Activated CD4-positive, alpha-beta T cell treated with anti-CD3 and anti-CD28 coated beads, Interleukin-2, amount 50 U/mL, for 4 hours (primary cell): ENCODE results near the gene OR2H1.
"Not testable (repeated sequence)": the region's sequence is repeated elsewhere in the genome, so short reads cannot be mapped to it uniquely, and the experiment has no call there.

ENCODE experiments used
- DNase-seq, 2 experiments: peaks; one replicate each; pipeline ENCODE4 v3.0.0-alpha.2; 2020

OR2H1 gene

DNA sequence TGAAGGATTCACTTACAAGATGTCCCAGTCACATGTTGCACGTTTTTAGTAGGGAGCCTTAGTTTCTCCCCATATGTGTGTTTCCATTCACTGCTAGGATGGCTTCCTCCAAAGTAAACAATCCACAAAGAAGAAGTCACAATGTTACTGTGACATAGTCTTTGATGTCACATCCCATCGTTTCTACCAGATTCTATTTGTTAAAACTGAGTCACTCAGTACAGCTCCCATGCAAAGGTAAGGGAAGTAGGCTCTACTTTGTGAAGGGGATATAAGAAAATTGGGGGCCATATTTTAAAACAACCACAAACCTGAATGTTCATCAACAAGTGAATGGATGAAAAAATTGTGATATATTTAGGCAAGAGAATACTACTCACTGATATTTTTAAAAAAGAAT, at the start of gene OR2H1, which contains the start of gene OR11A1:
TSS of gene OR2H1 (plus strand) at position 185 of the 400 bp plus-strand sequence. CDS start 4,615 bp downstream, outside the sequence.
TSS of gene OR11A1 (minus strand) at position 101 of the 400 bp plus-strand sequence. CDS start 29,430 bp downstream, outside the sequence.
- DNase-seq: no peak

DNA sequence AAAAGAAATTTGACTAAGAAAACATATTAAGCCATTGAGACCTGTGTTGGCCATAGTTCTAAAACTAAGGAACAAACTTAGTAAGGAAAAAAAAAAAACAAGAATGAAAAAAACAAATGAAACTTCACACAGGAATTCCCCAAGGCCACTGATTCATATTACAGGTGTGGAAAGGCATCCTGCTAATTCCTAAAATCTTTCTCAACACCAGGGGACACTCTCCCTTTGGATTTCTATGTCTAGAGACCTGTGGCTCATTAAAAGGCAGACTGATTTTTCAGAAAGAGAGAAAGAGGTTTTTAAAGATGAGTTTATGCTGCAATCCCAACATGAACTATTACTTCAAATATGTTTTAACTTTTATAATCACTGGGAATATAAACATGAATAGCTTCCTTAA, 42.4 kb upstream of the OR2H1 start, which contains the start of gene OR12D1:
TSS of gene OR12D1 (plus strand) at position 341 of the 400 bp plus-strand sequence.
- DNase-seq: no peak

DNA sequence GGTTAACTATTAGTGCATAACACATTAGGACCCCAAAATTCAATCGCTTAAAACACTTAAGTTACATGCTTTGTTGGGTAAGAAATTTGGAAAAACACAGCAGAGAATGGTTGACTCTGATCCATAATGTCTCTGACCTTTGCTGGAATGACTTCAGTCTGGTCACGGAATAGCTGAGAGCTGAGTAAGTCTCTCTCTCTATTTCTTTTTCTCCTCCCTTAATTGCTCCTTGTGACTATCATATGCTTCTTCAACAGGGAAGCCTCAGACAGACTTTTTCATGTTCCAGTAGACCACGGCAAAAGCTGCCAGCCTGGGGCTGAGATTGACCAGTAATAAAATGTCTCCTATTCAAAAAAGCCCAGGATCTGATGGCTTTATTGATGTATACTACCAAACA, 37.4 kb upstream of the OR2H1 start:
- DNase-seq: no peak

DNA sequence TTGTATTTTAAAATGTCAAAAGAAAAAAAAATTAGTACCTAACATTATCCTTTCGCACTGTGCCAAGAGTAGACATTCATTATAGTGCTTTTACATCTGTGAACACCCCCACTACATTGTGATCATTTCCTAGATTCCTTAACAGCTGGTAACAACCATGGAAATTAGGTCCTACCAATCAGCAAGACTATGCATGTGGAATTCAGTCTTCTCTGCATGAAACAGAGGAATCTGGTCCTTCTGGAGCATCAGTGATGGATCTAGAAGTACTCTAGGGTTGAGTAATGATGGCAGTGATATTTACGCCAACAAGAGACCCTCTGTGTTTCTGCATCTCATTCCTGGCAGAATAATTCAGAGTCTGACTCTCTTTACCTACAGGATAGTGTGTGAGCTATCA, 32.8 kb upstream of the OR2H1 start:
- DNase-seq: no peak

DNA sequence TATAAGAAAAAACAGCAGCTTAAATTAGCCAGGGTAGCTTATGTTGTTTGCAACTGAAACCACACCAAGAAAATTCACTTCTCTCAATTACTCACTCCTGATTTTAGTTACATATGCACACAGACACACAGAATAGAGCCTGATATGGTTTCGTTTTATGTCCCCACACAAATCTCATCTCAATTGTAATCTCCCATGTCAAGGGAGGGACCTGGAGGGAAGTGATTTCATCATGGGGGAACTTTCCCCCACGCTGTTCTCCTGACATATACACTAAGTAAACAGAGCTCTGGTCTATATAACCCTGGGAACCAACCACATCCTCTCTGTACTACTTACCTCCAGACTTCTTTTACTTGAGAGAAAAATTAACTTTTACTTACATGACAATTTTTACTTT, 32.4 kb upstream of the OR2H1 start:
- DNase-seq: no peak

DNA sequence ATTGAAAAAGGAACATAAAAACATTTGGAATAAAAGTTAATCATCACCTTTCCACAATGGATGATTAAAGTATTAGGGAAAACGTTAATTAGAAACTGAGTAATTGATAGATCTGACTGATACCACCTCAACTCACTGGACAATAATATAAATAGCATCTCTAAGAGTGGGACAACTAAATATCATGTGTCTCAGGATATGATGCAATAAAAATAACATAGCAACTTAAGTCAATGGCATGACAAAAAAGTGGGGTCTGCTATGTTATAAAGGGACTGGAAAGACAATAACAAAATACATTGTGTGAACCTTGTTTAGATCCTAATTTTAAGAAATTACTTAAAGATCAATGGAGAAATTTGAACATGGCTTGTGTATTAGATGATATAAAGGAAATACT, 31.9 kb upstream of the OR2H1 start:
- no peak for DNase-seq

DNA sequence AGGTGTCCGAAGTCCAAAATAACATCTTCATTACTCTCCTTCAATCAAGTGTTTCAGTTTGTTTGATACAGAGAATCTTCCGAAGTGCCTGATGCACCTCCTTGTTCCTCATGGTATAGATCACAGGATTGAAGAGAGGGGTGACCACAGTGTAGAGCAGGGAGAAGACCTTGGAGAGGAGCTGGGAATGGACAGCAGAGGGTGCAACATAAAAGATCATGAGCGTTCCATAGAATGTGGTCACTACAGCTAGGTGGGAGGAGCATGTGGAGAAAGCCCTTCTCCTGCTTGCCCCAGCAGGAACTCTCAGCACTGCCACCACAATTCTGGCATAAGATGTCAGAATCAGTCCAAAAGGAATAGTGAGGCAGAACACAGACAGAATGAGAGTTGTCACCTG, 30.3 kb upstream of the OR2H1 start:
- DNase-seq: no peak

DNA sequence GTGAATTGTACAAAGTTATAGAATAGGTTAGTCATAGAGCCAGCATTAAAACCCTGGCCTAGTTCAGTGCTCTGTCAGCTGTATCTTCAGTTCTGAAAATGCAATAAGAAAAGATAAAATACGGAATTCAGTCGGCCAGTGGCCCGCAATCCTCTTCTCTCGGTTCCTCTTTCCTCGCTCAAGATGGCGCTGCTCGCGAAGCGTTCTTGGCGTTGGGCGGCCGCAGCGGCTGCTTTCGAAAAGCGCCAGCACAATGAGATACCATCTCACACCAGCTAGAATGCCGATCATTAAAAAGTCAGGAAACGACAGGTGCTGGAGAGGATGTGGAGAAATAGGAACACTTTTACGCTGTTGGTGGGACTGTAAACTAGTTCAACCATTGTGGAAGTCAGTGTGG, 20.2 kb upstream of the OR2H1 start:
- DNase-seq: not testable (repeated sequence)

DNA sequence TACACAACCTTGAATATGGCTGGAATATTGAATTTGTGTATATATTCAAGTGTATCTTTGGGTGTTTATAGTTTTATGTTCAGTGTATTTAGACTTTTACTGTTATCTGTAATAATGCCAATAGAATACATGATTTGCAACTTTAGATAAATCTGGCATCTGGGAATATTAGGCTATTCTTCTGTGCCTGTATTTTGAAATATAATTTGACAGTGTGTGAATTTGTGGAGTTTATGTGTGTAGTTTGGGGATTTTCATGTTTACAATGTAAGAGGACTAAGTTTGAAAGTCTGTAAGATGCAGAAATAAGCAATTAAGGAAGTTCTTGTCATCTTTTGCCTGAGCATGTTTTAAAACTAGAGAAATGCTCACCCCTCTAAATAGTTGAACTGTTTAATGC, 17.9 kb upstream of the OR2H1 start, which contains the start of gene OR10C1:
TSS of gene OR10C1 (plus strand) at position 301 of the 400 bp plus-strand sequence. CDS start 710 bp downstream, outside the sequence.
- no peak for DNase-seq

DNA sequence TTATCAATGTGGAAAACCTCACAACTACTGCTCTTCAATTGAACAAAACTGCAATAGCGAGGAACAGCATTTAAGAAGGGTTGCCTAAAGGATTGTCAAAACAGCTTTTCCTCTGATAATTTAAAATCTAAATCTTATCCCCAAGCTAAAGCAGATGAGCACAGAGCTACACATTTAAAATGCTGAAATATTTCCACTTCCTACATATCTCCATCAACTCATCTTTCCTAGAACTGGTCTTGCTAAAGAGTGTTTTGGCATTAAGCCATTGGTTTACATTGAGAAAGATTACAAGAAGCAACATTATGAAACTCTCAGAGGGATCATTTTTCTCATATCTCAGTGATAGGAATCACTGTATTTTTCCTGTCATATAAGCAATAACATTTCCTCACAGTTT, 14.2 kb upstream of the OR2H1 start:
- no peak for DNase-seq

DNA sequence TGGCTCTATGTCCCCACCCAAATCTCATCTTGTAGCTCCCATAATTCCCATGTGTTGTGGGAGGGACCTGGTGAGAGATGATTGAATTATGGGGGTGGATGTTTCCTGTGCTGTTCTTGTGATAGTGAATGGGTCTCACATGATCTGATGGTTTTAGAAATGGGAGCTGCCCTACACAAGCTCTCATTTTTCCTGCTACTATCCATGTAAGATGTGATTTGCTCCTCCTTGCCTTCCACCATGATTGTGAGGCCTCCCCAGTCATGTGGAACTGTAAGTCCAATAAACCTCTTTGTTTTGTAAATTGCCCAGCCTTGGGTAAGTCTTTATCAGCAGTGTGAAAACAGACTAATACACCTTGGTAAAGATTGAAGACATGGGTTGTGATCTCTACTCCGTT, 12.9 kb upstream of the OR2H1 start:
- DNase-seq: not testable (repeated sequence)

DNA sequence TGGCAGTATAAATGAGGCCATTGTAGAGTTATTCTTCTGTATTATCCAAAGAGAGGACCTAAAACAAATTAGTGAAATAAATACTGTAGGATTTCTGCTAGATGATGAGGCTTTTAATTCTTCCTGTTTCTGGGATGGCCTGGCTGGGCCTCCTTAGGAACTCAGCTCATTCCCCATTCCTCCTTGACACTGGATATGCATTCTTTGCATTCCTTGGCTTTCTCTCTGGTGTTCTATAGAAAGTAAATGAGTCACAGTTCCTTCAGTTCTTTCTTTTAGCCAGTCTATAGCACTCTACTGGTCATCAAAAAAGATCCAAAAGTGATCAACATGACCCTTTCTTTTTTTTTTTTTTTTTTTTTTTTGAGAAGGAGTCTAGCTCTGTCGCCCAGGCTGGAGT, 9.3 kb upstream of the OR2H1 start:
- DNase-seq: no peak

DNA sequence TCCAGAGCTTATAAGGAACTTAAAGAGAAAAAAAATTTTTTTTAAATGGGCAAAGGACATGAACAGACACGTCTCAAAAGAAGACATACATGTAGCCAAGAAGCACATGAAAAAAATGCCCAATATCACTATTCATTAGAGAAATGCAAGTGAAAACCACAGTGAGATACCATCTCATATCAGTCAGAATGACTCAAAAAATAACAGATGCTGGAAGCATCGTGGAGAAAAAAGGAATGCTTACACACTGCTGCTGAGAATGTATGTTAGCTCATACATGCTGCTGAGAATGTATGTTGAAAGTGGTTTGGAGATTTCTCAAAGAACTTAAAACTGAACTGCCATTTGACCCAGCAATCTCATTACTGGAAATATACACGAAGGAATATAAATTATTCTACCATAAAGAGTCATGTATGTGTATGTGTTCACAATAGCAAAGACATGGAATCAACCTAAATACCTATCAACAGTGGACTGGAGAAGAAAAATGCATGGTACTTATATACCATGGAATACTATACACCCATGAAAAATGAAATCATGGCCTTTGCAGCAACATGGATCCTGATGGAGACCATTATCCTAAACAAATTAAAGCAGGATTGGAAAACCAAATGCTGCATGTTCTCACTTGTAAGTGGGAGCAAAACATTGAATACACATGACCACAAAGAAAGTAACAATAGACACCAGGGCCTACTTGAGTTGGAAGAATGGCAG, 5.3 kb upstream of the OR2H1 start:
- DNase-seq: no peak

DNA sequence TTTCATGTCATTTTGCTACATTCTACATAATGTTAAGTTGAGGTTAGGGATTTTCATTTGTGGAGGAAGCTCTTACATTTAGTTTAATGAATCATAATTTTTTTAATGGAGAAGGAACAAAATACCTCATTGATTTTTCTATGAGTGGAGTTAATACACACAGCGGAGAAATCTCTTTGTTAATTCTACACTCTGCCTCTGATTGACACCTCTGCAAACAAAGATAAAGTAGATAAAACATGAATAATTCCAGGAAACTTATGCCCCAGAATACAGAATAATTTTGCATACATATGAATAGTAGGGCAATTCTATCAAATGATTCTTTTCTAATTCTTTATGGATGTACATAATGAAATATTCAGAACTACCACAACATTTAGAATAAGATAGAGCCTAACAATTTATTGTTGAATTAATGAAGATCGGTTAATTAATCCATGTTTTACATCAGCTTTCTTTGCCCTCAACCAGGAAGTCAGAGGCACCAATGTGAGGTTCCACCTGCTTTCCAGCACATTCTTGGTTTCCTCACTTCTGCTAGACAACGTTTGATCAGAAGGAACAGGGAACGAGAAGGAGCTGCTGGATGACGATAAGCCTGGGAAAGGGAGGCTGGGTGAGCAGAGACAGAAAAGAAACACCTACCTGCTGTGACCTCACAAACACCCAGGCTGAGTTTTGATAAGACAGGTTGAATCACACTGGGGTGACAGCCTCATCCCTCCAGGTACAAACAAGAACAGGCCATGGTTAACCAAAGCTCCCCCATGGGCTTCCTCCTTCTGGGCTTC, 4.3 kb downstream of the OR2H1 start:
- no peak for DNase-seq

DNA sequence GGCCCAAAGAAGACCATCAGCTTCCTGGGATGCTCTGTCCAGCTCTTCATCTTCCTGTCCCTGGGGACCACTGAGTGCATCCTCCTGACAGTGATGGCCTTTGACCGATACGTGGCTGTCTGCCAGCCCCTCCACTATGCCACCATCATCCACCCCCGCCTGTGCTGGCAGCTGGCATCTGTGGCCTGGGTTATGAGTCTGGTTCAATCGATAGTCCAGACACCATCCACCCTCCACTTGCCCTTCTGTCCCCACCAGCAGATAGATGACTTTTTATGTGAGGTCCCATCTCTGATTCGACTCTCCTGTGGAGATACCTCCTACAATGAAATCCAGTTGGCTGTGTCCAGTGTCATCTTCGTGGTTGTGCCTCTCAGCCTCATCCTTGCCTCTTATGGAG, 5.1 kb downstream of the OR2H1 start:
- DNase-seq: no peak

DNA sequence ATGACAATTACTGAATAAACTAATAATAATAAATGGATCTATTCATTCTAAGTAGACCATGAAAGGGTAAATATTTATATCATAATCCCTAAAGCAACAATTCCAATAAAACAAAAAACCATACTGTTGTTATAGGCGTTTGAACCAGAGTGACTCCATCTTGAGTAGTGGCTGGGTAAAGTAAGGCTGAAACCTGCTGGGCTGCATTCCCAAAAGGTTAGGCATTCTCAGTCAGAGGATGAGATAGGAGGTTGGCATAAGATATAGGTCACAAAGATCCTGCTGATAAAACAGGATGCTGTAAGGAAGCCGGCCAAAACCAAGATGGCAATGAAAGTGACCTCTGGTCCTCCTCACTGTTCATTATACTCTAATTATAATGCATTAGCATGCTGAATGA, 8.3 kb downstream of the OR2H1 start:
- DNase-seq: no peak

DNA sequence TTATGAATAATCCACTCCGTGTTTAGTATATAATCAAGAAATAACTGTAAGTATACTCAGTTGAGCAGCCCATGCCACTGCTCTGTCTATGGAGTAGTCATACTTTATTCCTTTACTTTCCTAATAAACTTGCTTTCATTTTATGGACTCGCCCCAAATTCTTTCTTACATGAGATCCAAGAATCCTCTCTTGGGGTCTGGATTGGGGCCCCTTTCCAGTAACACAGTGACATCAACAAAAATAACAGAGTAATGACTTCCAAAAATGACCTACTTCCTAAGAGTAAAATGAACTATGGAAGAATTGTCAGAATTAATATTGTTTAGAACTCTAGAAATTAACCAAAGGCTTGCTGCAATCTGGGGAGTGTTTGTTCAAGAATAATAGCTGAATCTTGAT, 8.8 kb downstream of the OR2H1 start:
- DNase-seq: no peak

DNA sequence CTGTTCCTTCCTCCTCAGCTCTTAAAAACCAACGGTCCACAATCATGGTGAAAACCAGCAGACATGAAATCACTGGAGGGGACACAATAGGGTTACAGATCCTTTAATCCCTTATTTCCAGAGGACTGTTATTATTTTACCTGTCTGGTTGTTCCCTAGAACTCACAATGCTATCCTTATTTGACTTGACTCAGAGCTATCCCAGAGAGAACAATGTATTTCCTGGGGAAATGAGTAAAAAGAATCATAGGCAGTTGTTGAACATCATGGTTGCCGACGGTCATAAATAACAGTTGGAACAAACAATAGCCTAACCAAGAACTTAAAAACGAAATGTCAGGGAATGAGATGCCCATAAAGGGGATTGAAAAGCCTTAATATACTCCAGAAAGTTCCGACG, 9.3 kb downstream of the OR2H1 start:
- DNase-seq: no peak

DNA sequence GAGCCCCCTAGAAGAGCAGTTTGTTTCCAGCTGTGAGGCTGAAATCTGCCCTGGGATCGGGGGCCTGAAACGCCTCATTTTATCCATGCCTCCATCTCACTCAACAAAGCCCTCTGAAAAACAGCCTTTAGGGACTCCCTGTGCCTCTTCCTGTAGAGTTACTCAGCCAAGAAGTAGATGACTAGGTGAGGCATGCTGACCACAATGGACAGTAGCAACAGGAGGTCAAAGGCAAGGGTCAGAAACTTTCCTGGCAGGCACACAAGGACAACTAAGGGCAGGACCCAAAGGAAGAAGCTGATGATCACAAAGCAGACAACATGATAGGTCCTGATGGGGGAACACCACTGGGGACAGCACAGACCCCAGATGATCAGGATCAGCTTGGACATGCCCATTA, 18.0 kb downstream of the OR2H1 start:
- no peak for DNase-seq

DNA sequence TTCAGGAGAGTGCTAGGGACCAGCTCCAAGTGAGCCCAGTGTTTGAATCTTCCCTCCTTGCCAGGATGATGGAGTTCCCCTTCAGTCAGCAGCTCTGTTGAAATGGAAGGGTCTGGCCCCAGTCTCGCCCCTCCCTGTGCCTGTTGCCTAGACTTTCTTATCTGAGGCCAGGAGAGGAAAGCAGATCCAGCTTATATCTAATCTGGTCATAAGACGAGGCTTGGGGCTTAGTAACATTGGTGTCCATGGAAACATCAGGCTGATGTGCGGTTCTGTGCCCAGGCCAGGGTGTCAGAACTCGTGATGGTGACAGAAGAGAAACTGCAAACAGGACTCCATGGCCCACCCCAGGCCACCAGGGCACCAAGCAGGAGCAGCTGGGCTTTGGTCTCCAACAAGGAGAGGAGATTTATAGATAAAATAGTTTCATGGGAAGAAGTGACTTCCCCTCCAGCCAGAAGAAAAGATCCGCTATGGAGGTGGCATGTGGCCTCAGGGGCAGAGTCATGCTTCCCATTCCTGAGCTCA, 21.0 kb downstream of the OR2H1 start:
- no peak for DNase-seq

DNA sequence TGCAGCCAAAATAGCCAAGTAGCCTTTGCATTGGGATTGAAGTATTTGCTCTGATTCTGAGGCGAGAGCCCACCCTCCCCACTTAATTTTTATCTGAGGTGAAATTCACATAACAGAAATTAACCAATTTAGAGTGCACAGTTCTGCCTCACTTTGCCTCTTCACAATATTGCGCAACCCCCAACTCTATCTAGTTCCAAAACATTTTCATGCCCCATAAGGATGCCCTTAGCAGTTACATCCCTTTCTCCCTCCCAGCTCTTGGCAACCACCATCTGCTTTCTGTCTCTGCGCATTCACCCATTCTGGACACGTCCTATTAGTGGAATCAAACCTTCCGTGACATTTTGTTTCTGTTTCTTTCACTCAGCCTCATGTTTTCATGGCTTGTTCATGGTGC, 21.8 kb downstream of the OR2H1 start:
- DNase-seq: no peak

DNA sequence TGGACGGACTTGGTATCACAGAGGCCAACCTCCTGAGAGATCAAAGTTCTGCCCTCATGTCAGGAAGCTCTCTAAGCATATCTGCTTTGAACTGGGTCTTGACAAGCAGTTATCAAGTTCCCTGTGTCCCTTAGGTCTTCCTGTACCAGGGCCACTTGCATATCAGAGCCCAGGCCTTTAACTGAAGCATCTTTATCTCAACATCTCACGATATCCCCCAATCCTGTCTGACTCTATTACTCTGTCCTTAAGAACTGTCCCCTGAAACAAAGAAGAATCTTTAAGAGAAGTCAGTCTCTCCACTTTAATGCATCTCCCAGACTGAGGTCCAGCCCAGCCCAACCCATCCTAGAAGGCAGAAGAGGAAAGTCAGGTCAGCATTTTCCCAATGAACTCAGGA, 22.6 kb downstream of the OR2H1 start:
- no peak for DNase-seq

DNA sequence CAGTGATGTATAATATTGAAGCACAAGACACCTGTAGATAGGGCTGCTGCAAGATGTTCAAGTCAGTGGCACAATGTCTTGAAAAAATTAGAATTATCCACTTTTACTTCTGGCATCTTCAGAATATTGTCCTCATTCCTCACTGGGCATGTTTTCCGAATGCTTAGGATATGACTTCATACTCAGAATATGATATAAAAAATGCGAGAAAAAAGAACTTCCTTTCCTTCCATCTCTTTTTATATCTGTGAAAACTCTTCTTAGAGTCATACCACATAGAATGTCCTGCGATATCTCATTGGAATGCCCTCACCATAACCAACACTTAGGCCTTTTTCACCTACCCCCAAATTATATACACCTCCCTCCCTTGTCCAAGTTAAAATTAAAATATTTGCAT, 26.2 kb downstream of the OR2H1 start:
- DNase-seq: no peak

DNA sequence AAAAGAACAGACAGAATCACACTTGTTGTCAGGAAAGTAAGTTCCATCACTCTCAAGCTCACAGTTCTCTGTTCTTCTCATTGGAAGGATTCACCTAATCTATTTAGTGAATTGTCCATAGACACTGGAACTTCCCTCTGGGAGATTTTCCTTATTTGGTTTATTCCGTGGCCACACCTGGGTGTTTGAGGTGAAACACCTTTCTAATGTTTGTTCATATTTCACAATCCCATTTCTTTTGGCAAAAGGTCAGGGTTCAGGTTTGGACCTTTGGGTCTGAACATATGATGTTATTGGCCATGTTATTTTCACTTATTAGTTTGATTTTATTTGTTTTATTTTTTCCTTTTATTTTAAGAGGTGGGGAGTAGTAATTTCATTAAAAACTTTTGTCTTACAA, 26.8 kb downstream of the OR2H1 start:
- no peak for DNase-seq
